ENCODE results near the gene NTM.

The NTM gene

GRCh38 chr11:132033051-132033450 is 662.6 kb downstream of the NTM start:
- no peaks in the 10 kb centered on the region for H3K36me3 ChIP-seq
- H3K27ac ChIP-seq, result no peak overlapping the region
- DNase-seq, result no peak
- H3K9me3 ChIP-seq (ENCODE audit: severe bottlenecking), result no peaks in the 10 kb centered on the region
- no peak for TF ChIP-seq CTCF (IDR thresholded peaks at IDR 0.05; ENCODE audit: low read depth, low read length)
- no peak overlapping the region for H3K4me3 ChIP-seq (ENCODE audit: low read depth, low read length)
- no peaks in the 10 kb centered on the region for H3K27me3 ChIP-seq (ENCODE audit: insufficient read depth, low read depth, severe bottlenecking)

GRCh38 chr11:132035228-132035627 is 664.8 kb downstream of the NTM start:
- H3K36me3 ChIP-seq, result no peaks in the 10 kb centered on the region
- H3K9me3 ChIP-seq (ENCODE audit: severe bottlenecking), result no peaks in the 10 kb centered on the region
- H3K27ac ChIP-seq, result no peak overlapping the region
- no peak overlapping the region for H3K4me3 ChIP-seq (ENCODE audit: low read depth, low read length)
- TF ChIP-seq CTCF (IDR thresholded peaks at IDR 0.05; ENCODE audit: low read depth, low read length), result no peak
- H3K27me3 ChIP-seq (ENCODE audit: insufficient read depth, low read depth, severe bottlenecking), result no peaks in the 10 kb centered on the region
- DNase-seq, result no peak

DNA sequence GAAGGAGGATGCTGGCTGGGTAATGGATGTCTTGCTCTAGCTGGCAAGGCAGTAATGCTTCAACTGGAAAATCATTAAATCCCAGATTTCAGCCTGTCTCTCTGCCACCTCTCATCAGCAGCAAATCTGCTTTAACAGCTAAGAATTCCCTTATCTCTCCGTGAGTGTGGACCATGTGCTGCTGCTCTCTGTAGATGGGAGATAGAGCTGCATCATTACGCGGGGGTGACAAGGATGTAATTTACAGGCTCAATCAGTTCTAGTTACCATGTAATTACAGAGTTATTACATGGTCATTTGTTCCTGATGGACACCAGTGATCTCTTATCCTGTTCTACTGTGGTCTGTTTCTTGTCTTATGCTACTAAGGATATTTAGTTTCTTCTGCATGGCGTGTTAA is 665.4 kb downstream of the NTM start:
- no peak for DNase-seq
- TF ChIP-seq CTCF (IDR thresholded peaks at IDR 0.05; ENCODE audit: low read depth, low read length), result no peak
- Histone ChIP-seq H3K27me3 (ENCODE audit: insufficient read depth, low read depth, severe bottlenecking) (no peaks in the 10 kb centered on the region), H3K4me3 (ENCODE audit: low read depth, low read length) (no peak overlapping the region), H3K27ac (no peak overlapping the region), H3K9me3 (ENCODE audit: severe bottlenecking) (no peaks in the 10 kb centered on the region), H3K36me3 (no peaks in the 10 kb centered on the region)

DNA sequence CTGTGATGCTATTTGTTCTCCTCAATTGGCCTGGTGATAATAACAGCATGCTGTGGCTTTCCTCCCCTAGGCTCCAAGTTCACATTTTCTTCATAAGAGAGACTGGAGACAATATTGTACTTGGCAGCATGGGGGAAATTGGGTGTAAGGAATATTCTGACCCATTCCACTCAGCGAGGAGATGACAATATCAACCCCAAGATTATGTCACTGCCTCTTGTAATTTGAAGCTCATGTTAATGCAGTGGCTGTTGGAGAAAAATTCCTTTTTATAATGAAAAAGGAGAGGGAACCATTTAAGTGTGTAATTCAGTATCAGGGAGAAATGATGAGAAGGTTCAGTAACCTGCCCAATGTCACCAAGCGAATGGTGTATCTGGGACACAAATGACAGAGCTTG is 665.8 kb downstream of the NTM start:
- TF ChIP-seq CTCF (IDR thresholded peaks at IDR 0.05; ENCODE audit: low read depth, low read length), result no peak
- Histone ChIP-seq H3K4me3 (ENCODE audit: low read depth, low read length) (no peak overlapping the region), H3K36me3 (no peaks in the 10 kb centered on the region), H3K27ac (no peak overlapping the region), H3K9me3 (ENCODE audit: severe bottlenecking) (no peaks in the 10 kb centered on the region), H3K27me3 (ENCODE audit: insufficient read depth, low read depth, severe bottlenecking) (no peaks in the 10 kb centered on the region)
- DNase-seq, result no peak

DNA sequence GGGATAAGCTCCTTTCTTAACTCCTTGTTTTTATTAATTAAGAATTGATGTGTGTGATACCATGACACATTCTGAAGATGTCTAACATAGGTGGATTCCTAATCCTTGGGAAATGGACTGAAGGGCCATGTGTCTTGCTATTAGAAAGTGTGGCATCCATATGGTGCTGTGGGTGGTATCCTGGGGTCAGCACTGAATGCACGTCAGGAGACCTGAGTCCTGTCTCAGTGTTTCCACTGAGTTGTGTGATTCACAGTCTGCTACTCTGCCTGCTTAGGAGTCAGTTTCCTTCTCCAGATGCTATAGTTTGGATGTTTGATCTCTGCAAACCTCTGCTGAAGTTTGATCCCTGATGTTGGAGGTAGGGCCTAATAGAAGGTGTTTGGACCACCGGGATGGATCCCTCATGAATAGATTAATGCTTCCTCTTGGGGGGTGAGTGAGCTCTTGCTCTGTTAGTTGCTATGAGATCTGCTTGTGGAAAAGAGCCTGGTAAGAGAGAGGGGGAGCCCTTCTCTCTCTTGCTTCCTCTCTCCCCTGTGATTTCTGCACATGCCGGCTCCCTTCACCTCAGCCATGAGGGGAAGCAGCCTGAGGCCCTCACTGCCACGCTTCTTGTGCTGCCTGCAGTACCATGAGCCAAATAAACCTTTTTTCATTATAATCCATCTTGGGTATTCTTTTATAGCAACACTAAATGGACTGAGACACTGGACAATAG is 666.5 kb downstream of the NTM start:
- no peak overlapping the region for H3K4me3 ChIP-seq (ENCODE audit: low read depth, low read length)

More for the DNA sequence above, 666.5 kb downstream of the NTM start:
- Histone ChIP-seq H3K27ac (no peak overlapping the region), H3K9me3 (ENCODE audit: severe bottlenecking) (no peaks in the 10 kb centered on the region), H3K36me3 (no peaks in the 10 kb centered on the region), H3K27me3 (ENCODE audit: insufficient read depth, low read depth, severe bottlenecking) (no peaks in the 10 kb centered on the region)
- TF ChIP-seq CTCF (IDR thresholded peaks at IDR 0.05; ENCODE audit: low read depth, low read length), result no peak
- DNase-seq, result no peak

Data from WERI-Rb-1 (cell line).